22Rv1 (cell line): ENCODE measurements around the gene CCDC183.
"Not testable (repeated sequence)": the region's sequence is repeated elsewhere in the genome, so short reads cannot be mapped to it uniquely, and the experiment has no call there.

Experiments
- H3K27ac ChIP-seq: fragments of 450-650 bp; 2 replicates; pipeline ENCODE4 v1.5.1; 2017
- CTCF ChIP-seq: fragments of 450-650 bp; IDR thresholded peaks from 2 replicates; pipeline ENCODE4 v1.5.1; 2017; ENCODE audit warnings: mild to moderate bottlenecking
- ZFX ChIP-seq: fragments of 450-650 bp; IDR thresholded peaks from 2 replicates; pipeline ENCODE4 v1.6.1; 2017; ENCODE audit warnings: antibody characterized with exemption, borderline replicate concordance

CCDC183 gene

GRCh38 chr9:136751244-136751643 is 44.9 kb upstream of the CCDC183 start:
- no peak overlapping the region for H3K27ac ChIP-seq
- TF ChIP-seq CTCF (no peak), ZFX (no peak)

DNA sequence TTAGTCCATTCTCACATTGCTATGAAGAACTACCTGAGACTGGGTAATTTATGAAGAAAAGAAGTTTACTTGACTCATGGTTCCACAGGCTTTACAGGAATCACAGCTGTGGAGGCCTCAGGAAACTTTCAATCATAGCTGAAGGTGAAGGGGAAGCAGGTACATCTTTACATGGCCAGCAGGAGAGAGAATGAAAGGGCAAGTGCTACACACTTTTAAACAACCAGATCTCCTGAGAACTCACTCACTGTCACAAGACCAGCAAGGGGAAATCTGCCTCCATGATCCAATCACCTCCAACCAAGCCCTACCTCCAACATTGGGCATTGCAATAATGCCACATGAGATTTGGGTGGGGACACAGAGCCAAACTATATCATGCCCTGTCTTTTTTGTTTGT is 44.3 kb upstream of the CCDC183 start:
- no peak for TF ChIP-seq ZFX
- no peak for TF ChIP-seq CTCF

DNA sequence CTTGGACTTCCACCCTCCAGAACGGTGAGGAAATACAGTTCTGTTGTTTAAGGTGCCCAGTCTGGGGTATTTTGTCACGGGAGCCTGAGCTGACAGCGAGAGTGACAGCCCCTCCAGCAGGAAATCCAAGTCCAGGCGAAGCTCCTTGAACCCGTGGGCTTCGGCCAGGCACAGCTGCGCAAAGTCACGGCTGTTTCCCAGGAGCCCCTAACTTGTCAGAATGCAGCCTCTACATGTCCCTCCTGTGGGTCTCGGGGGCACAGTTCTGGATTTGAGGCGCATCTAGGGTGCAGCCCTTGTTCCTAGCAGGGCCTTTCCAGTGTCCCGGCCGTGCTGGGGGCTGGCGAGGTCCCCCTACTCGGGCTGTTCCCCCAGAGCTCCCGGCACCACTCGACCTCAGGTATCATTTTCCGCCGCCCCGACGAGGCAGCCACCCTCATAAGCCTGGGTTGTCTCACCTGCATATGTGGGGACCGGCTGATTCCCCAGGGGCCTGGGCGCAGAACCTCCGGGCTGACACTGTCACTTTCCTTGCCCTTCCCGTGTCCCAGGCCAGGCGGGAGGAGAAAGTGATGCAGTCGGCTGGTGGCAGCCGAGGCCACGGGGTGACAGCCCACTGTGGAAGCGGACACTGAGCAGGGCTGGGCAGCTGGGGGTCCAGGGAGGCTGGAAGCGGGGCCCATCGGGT is 42.6 kb upstream of the CCDC183 start:
- TF ChIP-seq ZFX = no peak
- no peak for TF ChIP-seq CTCF
- no peak overlapping the region for H3K27ac ChIP-seq

More for the DNA sequence above, 44.3 kb upstream of the CCDC183 start:
- no peak overlapping the region for H3K27ac ChIP-seq

DNA sequence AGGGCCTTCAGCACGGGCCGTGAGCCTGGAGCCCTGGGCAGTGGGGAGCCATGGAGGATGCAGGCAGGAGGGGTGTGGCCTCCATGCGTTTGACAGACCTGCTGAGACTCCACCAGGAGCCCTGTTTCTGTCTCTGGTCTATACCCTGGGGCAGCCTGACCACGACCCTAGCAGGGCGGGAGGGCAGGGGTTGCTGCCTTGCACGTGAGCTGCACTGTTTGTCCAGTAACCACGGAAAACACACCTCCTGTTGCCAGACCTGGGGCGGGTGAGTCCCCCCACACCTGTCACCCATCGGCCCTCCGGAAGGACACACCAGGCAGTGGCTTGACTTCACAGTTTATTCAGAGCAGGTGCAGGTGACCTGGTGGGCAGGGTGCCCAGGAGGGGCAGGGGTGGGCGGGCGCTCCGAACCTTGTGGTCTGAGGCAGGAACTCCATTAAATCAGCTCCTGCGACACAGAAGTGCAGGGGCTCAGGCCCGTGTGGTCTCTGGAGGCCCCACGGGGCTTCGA is 42.0 kb upstream of the CCDC183 start:
- H3K27ac ChIP-seq = no peak overlapping the region

DNA sequence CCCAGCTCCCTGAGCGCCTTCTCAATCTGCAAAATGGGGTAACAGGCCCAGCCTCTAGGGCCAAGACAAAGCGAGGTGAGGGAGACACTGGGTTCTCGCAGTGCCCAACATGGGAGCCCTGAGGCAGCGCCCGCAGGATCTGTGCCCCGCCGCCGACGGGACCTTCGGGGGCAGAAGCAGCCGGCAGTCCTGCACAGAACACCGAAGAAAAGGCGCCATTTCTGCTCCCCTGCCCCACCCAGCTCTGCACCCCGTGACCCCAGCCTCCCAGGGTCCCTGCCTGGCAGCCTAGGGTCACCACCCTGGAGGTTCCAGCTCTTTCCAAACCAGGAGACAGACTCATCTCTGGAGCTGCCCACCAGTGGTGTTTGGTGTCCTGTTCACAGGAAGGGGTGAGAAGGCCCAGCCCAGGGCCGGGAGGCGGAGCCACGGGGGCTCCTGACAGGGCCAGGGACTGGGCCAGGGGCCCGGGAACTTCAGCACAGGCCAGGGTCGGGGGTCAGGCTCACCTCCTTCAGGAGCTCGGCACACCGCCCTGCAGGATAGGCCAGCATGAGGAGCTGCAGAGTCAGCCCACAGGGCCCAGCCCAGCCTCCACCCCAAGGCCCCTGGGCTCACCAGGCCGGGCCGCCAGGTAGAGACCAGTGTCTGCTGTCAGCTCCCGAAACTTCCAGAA is 41.4 kb upstream of the CCDC183 start:
- no peak overlapping the region for H3K27ac ChIP-seq

More for the DNA sequence above, 42.0 kb upstream of the CCDC183 start:
- TF ChIP-seq CTCF = no peak

DNA sequence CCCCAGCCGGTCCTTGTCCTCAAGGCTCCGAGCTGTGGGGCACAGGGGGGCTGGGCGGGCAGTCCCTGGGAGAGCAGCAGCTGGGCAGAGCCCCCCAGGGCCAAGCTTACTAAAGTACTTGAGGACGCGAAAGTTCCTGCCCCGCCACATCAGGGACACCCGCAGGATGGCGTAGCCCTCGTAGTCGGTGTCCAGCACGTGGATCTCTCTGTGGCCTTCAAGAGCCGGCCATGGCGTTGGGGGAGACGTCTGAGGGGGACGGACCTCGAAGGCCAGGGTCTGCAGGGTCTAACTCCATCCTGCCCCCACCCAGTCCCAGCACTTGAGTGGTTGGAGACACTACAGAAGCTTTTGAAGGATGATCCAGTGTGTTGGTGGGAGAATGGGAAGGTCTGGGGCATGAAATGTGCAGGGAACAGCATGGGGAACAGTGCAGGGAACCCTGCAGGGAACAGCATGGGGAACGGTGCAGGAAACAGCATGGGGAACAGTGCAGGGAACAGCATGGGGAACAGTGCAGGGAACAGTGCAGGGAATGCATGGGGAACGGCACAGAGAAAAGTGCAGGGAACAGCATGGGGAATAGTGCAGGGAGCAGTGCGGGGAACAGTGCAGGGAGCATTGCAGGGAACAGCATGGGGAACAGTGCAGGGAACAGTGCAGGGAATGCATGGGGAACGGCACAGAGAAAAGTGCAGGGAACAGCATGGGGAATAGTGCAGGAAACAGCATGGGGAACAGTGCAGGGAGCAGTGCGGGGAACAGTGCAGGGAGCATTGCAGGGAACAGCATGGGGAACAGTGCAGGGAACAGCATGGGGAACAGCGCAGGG is 40.6 kb upstream of the CCDC183 start:
- not testable (repeated sequence) for H3K27ac ChIP-seq

More for the DNA sequence above, 41.4 kb upstream of the CCDC183 start:
- TF ChIP-seq CTCF (no peak), ZFX (no peak)

DNA sequence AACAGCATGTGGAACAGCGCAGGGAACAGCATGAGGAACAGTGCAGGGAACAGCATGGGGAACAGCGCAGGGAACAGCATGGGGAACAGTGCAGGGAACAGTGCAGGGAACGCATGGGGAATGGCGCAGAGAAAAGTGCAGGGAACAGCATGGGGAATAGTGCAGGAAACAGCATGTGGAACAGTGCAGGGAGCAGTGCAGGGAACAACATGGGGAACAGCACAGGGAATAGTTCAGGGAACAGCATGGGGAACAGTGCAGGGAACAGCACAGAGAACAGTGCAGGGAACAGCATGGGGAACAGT is 40.1 kb upstream of the CCDC183 start:
- H3K27ac ChIP-seq = no peak overlapping the region
- no peak for TF ChIP-seq ZFX
- no peak for TF ChIP-seq CTCF
